ENCODE results near the gene PPARD. TPM values are rescaled to one million over a fixed set of nuclear protein-coding genes. Genes with fewer than 3 reads are reported as not detected.

Gene PPARD
- total RNA-seq, 6 experiments from 2014 or later: 39.0 to 46.4 (median 41.2) TPM

DNA sequence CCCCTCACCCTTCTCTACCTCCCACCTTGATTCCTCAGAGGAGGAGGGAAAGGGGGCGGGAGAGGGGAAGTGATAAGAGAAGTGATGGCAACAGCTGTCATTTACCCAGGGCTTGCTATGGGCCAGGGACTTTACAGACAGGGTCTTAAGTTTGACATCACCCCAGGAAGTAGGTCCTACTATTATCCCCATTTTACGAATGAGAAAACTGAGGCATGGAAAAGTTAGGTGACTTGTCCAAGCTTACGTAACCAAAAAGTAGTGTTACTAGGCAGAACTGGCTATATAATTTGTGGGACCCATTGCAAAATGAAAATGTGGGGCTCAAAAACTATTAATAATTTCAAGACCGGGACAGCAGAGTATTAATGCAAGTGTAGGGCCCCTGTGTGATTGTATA lies 99.3 kb downstream of the PPARD start:
- no peak overlapping the region for H3K27ac Mint-ChIP-seq
- no peak for DNase-seq
- TF ChIP-seq, protein P1, sequence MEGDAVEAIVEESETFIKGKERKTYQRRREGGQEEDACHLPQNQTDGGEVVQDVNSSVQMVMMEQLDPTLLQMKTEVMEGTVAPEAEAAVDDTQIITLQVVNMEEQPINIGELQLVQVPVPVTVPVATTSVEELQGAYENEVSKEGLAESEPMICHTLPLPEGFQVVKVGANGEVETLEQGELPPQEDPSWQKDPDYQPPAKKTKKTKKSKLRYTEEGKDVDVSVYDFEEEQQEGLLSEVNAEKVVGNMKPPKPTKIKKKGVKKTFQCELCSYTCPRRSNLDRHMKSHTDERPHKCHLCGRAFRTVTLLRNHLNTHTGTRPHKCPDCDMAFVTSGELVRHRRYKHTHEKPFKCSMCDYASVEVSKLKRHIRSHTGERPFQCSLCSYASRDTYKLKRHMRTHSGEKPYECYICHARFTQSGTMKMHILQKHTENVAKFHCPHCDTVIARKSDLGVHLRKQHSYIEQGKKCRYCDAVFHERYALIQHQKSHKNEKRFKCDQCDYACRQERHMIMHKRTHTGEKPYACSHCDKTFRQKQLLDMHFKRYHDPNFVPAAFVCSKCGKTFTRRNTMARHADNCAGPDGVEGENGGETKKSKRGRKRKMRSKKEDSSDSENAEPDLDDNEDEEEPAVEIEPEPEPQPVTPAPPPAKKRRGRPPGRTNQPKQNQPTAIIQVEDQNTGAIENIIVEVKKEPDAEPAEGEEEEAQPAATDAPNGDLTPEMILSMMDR (IDR thresholded peaks at IDR 0.05): no peak
- no peaks in the 10 kb centered on the region for H3K4me1 Mint-ChIP-seq (ENCODE audit: low read depth)
- H3K36me3 Mint-ChIP-seq (ENCODE audit: low read depth): no peaks in the 10 kb centered on the region
- H3K27me3 Mint-ChIP-seq (ENCODE audit: insufficient read depth): no peaks in the 10 kb centered on the region; the same call in 1 of the 2 replicates
- no peak overlapping the region for H3K4me3 Mint-ChIP-seq
- no peaks in the 10 kb centered on the region for H3K9me3 Mint-ChIP-seq

DNA sequence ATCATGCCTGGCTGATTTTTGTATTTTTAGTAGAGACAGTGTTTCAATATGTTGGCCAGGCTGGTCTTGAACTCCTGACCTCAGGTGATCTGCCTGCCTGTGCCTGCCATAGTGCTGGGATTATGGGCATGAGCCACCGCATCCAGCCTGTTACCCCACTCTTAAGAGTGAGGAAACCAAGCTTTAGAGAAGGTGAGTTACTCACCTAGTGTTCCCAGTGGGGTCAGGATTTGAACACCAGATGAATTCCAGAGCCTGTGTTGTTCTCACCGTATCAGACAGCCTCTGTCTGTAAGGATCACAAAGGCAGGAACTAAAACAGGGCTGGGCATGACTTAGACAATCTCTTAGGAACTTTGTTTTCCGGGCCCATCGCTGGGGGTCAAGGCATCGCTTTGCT lies 100.3 kb downstream of the PPARD start:
- Mint-ChIP-seq H3K27ac (no peak overlapping the region), H3K27me3 (ENCODE audit: insufficient read depth) (no peaks in the 10 kb centered on the region; the same call in 1 of the 2 replicates), H3K9me3 (no peaks in the 10 kb centered on the region), H3K36me3 (ENCODE audit: low read depth) (no peaks in the 10 kb centered on the region), H3K4me1 (ENCODE audit: low read depth) (no peaks in the 10 kb centered on the region), H3K4me3 (no peak overlapping the region)
- DNase-seq: no peak
- TF ChIP-seq, protein P1 (IDR thresholded peaks at IDR 0.05): no peak

- Mint-ChIP-seq H3K27me3 (ENCODE audit: insufficient read depth) (no peaks in the 10 kb centered on the region; the same call in 1 of the 2 replicates), H3K27ac (no peak overlapping the region), H3K4me1 (ENCODE audit: low read depth) (peaks cover 5% of the 10 kb centered on the region; the same call in 1 of the 2 replicates), H3K4me3 (no peak overlapping the region), H3K9me3 (no peaks in the 10 kb centered on the region), H3K36me3 (ENCODE audit: low read depth) (no peaks in the 10 kb centered on the region)
- TF ChIP-seq, protein P1 (IDR thresholded peaks at IDR 0.05): no peak
- DNase-seq: no peak
Observed at GRCh38 chr6:35443341-35444030, 101.1 kb downstream of the PPARD start.

- Mint-ChIP-seq H3K36me3 (ENCODE audit: low read depth) (no peaks in the 10 kb centered on the region), H3K4me1 (ENCODE audit: low read depth) (peaks cover 5% of the 10 kb centered on the region; the same call in 1 of the 2 replicates), H3K4me3 (no peak overlapping the region), H3K27ac (no peak overlapping the region), H3K9me3 (no peaks in the 10 kb centered on the region), H3K27me3 (ENCODE audit: insufficient read depth) (no peaks in the 10 kb centered on the region; the same call in 1 of the 2 replicates)
- no peak for DNase-seq
- TF ChIP-seq, protein P1 (IDR thresholded peaks at IDR 0.05): no peak
Observed at GRCh38 chr6:35445691-35446090, 103.3 kb downstream of the PPARD start.

DNA sequence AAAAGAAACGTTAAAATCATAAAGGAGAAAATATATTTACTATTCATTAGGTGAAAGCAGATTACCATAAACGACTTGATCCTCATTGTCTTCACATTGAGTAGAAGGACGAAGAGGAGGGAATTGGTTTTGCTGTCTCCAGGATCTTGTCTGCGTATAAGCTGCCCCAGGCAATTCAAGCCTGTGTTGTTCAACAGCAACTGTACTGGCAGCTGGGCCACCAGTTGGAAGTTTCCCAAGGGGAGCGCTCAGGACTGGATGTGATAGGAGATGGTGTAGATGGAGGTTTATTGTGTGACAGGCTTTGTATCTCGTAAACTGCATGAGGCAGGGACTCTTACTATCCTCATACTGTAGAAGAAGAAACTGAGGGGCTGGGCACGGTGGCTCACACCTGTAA lies 105.8 kb downstream of the PPARD start:
- Mint-ChIP-seq H3K36me3 (ENCODE audit: low read depth) (no peaks in the 10 kb centered on the region), H3K4me3 (no peak overlapping the region), H3K27ac (no peak overlapping the region), H3K9me3 (no peaks in the 10 kb centered on the region), H3K27me3 (ENCODE audit: insufficient read depth) (peaks cover 2% of the 10 kb centered on the region; the same call in 1 of the 2 replicates), H3K4me1 (ENCODE audit: low read depth) (peaks cover 17% of the 10 kb centered on the region)
- TF ChIP-seq, protein P1 (IDR thresholded peaks at IDR 0.05): no peak
- DNase-seq: no peak

All from HFFc6 (cell line).